NCI-H2196 (cell line): ENCODE data around the gene RPRD2.
A peak's percentile ranks its signal among the peaks of the same experiment; 100 is the strongest.
"Not testable (repeated sequence)": the region's sequence is repeated elsewhere in the genome, so short reads cannot be mapped to it uniquely, and the experiment has no call there.

ENCODE experiments used
- DNase-seq: peaks from one replicate; lab custom pipeline; 2025; ENCODE audit not compliant: unreplicated experiment; lab: John Stamatoyannopoulos, UW

Gene RPRD2

DNA sequence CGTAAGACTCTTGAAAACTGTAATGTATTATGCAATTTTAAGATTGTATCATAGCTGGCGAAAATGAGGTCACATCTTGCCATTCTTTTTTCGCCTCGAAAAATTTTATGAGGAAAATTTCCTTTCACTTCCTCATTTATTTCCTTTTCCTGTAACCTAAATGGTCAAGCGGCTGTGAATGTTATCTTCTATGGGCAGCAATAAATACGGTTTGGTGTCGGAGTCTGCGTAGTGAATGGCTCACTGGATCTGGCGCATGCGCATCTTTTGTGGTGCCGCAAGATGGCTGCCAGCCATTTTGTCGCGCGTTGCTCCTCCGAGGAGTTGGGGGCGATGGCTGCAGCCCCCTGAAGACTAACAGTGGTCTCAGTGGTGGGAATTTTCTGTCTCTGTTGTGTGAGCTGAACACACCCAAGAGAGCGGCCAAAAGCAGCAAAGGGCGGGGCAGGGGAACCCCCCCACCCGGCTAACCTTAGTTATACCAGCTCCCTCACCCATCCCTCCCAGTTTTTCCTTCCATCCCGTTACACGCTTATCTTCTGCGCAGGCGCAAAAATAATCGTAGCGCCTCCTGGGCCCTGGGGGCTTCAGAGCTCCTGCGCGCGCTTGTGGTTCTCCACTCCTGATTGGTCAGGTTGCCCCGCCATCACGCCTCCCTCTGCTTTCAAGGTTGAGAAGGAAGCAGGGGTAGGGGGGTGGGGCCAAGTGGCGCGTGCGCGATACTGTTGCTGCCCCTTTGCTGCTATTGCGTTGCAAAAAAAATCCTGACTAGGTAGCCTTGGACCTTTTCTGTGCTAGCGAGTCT is at the start of gene RPRD2:
Gene RPRD2 (plus strand): TSS at position 722 of the 805 bp plus-strand sequence. CDS start 568 bp downstream, outside the sequence.
- DNase-seq, result peak; percentile 99

GRCh38 chr1:150314691-150315090 is 49.3 kb upstream of the RPRD2 start:
- DNase-seq, result not testable (repeated sequence)

GRCh38 chr1:150320667-150320978 is 43.3 kb upstream of the RPRD2 start:
- no peak for DNase-seq

GRCh38 chr1:150321826-150322166 is 42.2 kb upstream of the RPRD2 start:
- no peak for DNase-seq

- no peak for DNase-seq
Observed at GRCh38 chr1:150322310-150322709, 41.6 kb upstream of the RPRD2 start.

- DNase-seq, result no peak
Observed at GRCh38 chr1:150332651-150333290, 31.2 kb upstream of the RPRD2 start.

DNA sequence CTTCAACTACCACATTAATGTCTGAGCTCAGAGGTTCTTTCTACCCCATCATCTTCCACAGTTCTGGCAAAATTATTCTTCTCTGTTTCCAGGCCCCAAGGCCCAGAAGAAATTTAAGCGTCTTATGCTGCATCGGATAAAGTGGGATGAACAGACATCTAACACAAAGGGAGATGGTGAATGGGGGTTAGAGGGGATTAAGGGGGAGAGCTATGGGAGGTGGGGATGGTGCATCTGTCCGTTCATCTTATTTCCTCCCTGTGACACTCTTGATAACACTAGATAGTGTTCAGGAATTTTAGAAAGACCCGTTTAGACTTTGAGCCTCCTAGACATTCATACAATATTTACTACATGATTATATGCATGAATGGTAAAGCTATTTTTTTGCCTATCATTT is 17.6 kb upstream of the RPRD2 start:
- DNase-seq, result no peak

- no peak for DNase-seq
Observed at GRCh38 chr1:150352866-150353265, 11.1 kb upstream of the RPRD2 start.

- DNase-seq, result no peak
Observed at GRCh38 chr1:150362721-150363425, 1.1 kb upstream of the RPRD2 start.

GRCh38 chr1:150364231-150365003 is 470 bp downstream of the RPRD2 start:
- peak; percentile 65 for DNase-seq

DNA sequence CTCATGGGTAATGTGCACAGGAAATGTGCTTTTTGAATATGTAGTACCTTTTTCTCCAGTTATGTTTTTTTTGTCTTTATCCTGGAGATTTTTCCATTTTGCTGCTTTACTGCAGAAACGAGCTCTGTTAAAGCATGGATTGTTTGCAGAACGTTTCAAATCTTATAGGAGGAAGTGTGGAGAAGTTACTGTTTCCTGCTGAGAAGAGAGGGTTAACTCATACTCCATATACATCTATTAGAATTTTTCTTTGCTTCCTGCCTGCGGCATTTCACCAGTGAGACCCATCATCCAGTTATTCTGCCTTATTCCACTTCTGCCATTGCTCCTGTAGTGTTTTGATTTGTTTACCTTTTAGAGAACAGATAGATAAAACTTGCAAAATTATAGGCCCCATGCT is 2.0 kb downstream of the RPRD2 start:
- DNase-seq, result no peak

DNA sequence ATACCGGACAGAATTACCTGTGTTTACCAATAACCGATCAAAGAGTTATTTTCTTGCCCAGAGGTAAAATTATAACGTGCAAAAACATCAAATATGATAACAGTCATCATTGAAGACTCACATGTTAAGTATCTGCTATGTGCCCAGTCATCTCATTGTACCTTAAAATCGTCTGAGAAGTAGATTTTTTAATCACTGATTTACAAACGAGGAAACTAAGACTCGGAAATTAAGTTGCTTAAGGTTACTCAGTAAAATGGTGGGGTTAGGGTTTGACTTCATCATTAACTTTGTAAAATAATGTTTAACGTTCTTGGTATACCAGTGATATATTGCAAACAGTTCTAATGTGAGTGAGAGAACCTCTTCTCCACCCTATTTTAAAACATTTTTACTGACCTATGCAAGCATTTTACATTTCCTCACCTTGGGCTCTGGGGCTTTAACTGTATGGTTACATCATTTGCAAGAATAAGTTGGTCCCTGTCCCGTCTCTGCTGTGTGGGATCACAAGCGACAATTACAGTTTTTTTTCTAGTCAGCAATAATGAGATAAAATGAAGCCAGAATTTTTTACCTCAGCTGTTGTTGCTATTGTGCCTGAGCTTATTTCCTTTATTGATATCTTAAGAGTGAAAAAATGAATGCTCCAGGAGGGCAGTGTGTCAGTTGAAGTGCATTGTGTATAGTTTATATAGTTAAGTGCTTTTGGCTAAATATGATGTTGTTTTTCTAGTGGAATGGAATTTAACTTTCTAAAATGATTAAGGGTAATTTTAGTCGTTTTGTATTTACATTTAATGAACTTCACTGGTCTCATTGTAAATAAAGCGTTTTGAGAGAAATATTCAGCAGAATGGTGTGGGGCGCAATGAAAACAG is 2.7 kb downstream of the RPRD2 start:
- no peak for DNase-seq

GRCh38 chr1:150371110-150371509 is 7.2 kb downstream of the RPRD2 start:
- no peak for DNase-seq

- no peak for DNase-seq
Observed at GRCh38 chr1:150372580-150372979, 8.6 kb downstream of the RPRD2 start.

DNA sequence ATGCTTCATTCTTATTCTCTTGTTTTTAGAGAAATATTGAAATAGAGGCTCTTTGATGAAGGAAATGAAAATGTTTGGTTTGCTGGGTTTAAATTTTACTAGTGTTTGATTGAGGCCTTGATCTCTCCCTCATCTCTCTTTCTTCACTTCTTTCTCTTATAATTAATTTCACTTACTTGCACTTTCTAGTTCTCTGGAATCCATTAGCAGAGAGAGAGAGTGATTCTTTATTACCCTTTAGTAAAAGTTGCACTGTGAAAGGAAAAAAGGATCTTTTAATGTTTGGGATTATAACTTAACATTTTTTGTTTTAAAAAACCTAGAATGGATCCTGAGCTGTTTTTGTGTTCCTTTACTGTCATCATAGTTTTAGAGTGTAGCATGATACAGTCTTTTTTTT is 12.2 kb downstream of the RPRD2 start:
- no peak for DNase-seq

- no peak for DNase-seq
Observed at GRCh38 chr1:150383631-150384324, 19.8 kb downstream of the RPRD2 start.

- no peak for DNase-seq
Observed at GRCh38 chr1:150385537-150386445, 21.8 kb downstream of the RPRD2 start.

DNA sequence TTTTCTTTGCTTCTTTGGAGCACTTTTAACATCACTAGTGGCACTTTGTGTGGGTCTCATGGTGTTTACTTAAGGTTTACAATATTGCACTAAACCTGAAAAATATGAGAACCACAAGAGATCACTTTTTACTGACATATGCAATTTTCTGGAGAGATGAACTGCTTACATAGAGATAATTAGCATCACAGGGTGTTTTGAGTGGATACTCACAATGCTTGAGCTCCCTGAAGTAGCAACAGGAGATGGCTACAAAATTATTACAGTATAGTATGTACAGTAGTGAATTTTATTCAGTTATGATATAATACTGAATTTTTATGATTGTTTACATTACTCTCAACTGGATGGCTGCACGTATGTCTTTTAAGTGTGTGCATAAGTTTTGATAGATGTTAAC is 22.6 kb downstream of the RPRD2 start:
- no peak for DNase-seq

DNA sequence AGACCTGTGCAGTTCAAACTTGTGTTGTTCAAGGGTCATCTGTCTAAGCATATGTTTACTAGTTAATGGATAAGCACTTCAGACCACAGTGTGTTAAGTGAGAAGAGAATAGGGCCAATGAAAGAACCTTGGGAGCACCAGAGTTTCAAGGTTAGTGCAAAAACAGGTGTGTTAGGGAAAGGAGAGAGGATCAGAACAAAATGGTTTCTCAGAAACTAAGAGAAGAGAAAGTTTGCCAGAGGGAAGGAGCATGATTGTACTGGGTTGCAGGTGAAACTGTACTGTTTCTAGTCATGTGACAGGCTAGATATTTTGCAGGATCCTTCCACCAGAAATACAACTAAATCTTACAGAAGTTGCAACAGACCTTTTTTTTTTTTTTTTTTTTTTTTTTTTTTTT is 23.3 kb downstream of the RPRD2 start:
- DNase-seq, result no peak
